Endothelial cell of umbilical vein (primary cell): ENCODE data around the gene MRAS. TPM values are rescaled to one million over a fixed set of nuclear protein-coding genes. Genes with fewer than 3 reads are reported as not detected.

Experiments used
- BruUV-seq: library from RNA; stranded (reverse); fragments of 400-500 nt; replicated peaks from 2 replicates; lab custom pipeline; 2021; lab: Mats Ljungman, UMichigan
- CTCF ChIA-PET: fragments of 300-600, 350-600 bp; sonication (Branson Sonifier 250); formaldehyde crosslinking; loops from one replicate; lab custom pipeline; 2021; ENCODE audit warnings: antibody characterized with exemption, inconsistent platforms; lab: Charles Lee
- POLR2A ChIA-PET: fragments of 300-600, 350-600 bp; sonication (Branson Sonifier 250); formaldehyde crosslinking; loops from one replicate; lab custom pipeline; 2021; ENCODE audit warnings: antibody characterized with exemption, inconsistent platforms; lab: Charles Lee
- DNase-seq: peaks from one replicate; pipeline ENCODE4 v3.0.0-alpha.2; 2011; ENCODE audit warnings: low read depth, low spot score
- FAIRE-seq: peaks from 2 replicates; lab custom pipeline; 2011; peaks lifted over from hg19 to GRCh38; lab: Jason Lieb, UNC
- H2AFZ ChIP-seq: 2 replicates; pipeline ENCODE4 v1.6.0; 2012; ENCODE audit warnings: low read depth, low read length, control low read depth, inconsistent platforms
- H3K27ac ChIP-seq: 2 replicates; pipeline ENCODE4 v1.5.1; 2011; ENCODE audit warnings: low read depth, mild to moderate bottlenecking, control low read depth, low read length, moderate library complexity; ENCODE audit not compliant: insufficient read depth
- H3K27me3 ChIP-seq, 2 experiments: 2 replicates each; pipeline versions ENCODE4 v1.6.0 to v1.6.1; 2011; ENCODE audit warnings: low read length in 2 of 2, mixed read lengths in 1 of 2; ENCODE audit not compliant: control insufficient read depth in 2 of 2, insufficient read depth in 2 of 2
- H3K36me3 ChIP-seq, 2 experiments: 2 replicates in 1 of 2; 3 replicates in 1 of 2; pipeline ENCODE4 v1.5.1; 2011; ENCODE audit warnings: low read length in 2 of 2, mild to moderate bottlenecking in 1 of 2, moderate library complexity in 1 of 2; ENCODE audit not compliant: control insufficient read depth in 2 of 2, insufficient read depth in 2 of 2; ENCODE audit errors: extremely low read depth in 1 of 2
- H3K4me1 ChIP-seq: 3 replicates; pipeline ENCODE4 v1.5.1; 2011; ENCODE audit warnings: mild to moderate bottlenecking, low read length; ENCODE audit not compliant: control insufficient read depth, insufficient read depth; ENCODE audit errors: extremely low read depth
- H3K4me2 ChIP-seq: 2 replicates; pipeline ENCODE4 v1.6.1; 2011; ENCODE audit warnings: low read length, control low read depth, mixed read lengths; ENCODE audit not compliant: insufficient read depth
- H3K4me3 ChIP-seq, 3 experiments: fragments of 200-600 bp in 1 of 3; sonication (generic), shearing (Covaris generic) in 1 of 3; replicated peaks in 1 of 3; 2 replicates each; pipeline ENCODE4 v1.5.1; 2011 to 2016; ENCODE audit warnings: control low read depth in 3 of 3, low read length in 3 of 3, mild to moderate bottlenecking in 2 of 3, inconsistent platforms in 1 of 3, low read depth in 1 of 3, moderate library complexity in 1 of 3; ENCODE audit not compliant: insufficient read depth in 1 of 3
- H3K79me2 ChIP-seq: 2 replicates; pipeline ENCODE4 v1.6.0; 2012; ENCODE audit warnings: low read length, inconsistent platforms; ENCODE audit not compliant: control insufficient read depth, insufficient read depth
- H3K9ac ChIP-seq: replicated peaks from 2 replicates; pipeline ENCODE3; 2011; ENCODE audit warnings: low read length, control low read depth; ENCODE audit not compliant: insufficient read depth; ENCODE audit errors: extremely low read depth
- H3K9me1 ChIP-seq: replicated peaks from 3 replicates; pipeline ENCODE4 v1.6.0; 2011; ENCODE audit warnings: mild to moderate bottlenecking, low read length; ENCODE audit not compliant: control insufficient read depth, insufficient read depth; ENCODE audit errors: extremely low read depth
- H3K9me3 ChIP-seq: replicated peaks from 2 replicates; pipeline ENCODE4 v1.5.1; 2012; ENCODE audit warnings: low read length, inconsistent platforms; ENCODE audit not compliant: control insufficient read depth, insufficient read depth
- H4K20me1 ChIP-seq: replicated peaks from 2 replicates; pipeline ENCODE3; 2011; ENCODE audit warnings: mild to moderate bottlenecking, low read length; ENCODE audit not compliant: control insufficient read depth, insufficient read depth; ENCODE audit errors: extremely low read depth
- CTCF ChIP-seq, 2 donors: IDR thresholded peaks; 1 replicate in 1 of 2; 2 replicates in 1 of 2; pipeline ENCODE4 v1.5.1; 2011; ENCODE audit warnings: low read length in 2 of 2, mild to moderate bottlenecking in 2 of 2, moderate library complexity in 2 of 2, control low read depth in 1 of 2, inconsistent platforms in 1 of 2, low read depth in 1 of 2; ENCODE audit not compliant: insufficient read depth in 1 of 2; ENCODE audit errors: extremely low read depth in 1 of 2
- EZH2 ChIP-seq: IDR thresholded peaks from 2 replicates; pipeline ENCODE4 v1.6.1; 2012; ENCODE audit warnings: borderline replicate concordance, low read depth, mild to moderate bottlenecking, moderate library complexity, low read length, inconsistent platforms; ENCODE audit not compliant: severe bottlenecking
- FOS ChIP-seq: IDR thresholded peaks from 2 replicates; pipeline ENCODE4 v1.6.1; 2011; ENCODE audit warnings: mild to moderate bottlenecking, low read length, moderate library complexity, borderline replicate concordance; ENCODE audit not compliant: insufficient read depth
- MYC ChIP-seq: IDR thresholded peaks from one replicate; pipeline ENCODE4 v1.6.1; 2011; ENCODE audit warnings: mild to moderate bottlenecking, low read depth, low read length
- POLR2A ChIP-seq: IDR thresholded peaks from 2 replicates; pipeline ENCODE4 v1.6.1; 2012; ENCODE audit warnings: low read depth, mild to moderate bottlenecking, control low read depth, low read length
- POLR2AphosphoS5 ChIP-seq: IDR thresholded peaks from 2 replicates; pipeline ENCODE4 v1.6.1; 2012; ENCODE audit warnings: low read depth, mild to moderate bottlenecking, control low read depth, low read length, moderate library complexity; ENCODE audit not compliant: insufficient read depth
- dilution Hi-C: fragments of 300-500 bp; cut with MboI; formaldehyde crosslinking; loops from one replicate; pipeline ENCODE4 v1.15.0; 2019; ENCODE audit warnings: low sequenced_read_pairs; ENCODE audit not compliant: extremely low pct_ligation_motif_present
- intact Hi-C: fragments of 100-400 bp; cut with micrococcal nuclease; formaldehyde crosslinking; loops from one replicate; pipeline ENCODE4 v1.10.0; 2022
- polyA plus RNA-seq, 4 experiments: library from polyadenylated mRNA; depleted of rRNA in 3 of 4; stranded (reverse) in 3 of 4; unstranded in 1 of 4; fragments of >200 nt; gene quantifications; 2 replicates each; pipeline versions ENCODE4 v1.2.1 to v1.2.3, GENCODE V29; 2011 to 2012; ENCODE audit warnings: missing spikeins in 1 of 4
- total RNA-seq: library from RNA; stranded (reverse); gene quantifications from 2 replicates; pipeline ENCODE4 v1.2.3, GENCODE V29; 2021
- TF ChIP-seq, protein P1 (sequence below): IDR thresholded peaks from 2 replicates; pipeline ENCODE4 v1.6.1; 2011; ENCODE audit not compliant: insufficient read depth, insufficient read length

The MRAS gene
- total and polyA plus RNA-seq, 2 donors (not counting 3 experiments of a cell fraction or from before 2014, with no cell fraction given): 14.6 to 16.5 TPM

- Histone ChIP-seq H3K4me1 (no peaks in the 10 kb centered on the region), H3K4me2 (no peak overlapping the region), H3K4me3 (no peak overlapping the region), H3K27ac (no peak overlapping the region), H3K9me3 (no peaks in the 10 kb centered on the region), H3K79me2 (no peaks in the 10 kb centered on the region), H3K36me3 (no peaks in the 10 kb centered on the region), H3K9ac (no peak overlapping the region), H2AFZ (no peak overlapping the region), H4K20me1 (no peaks in the 10 kb centered on the region), H3K9me1 (no peaks in the 10 kb centered on the region), H3K27me3 (no peaks in the 10 kb centered on the region)
- no peak for TF ChIP-seq EZH2
- TF ChIP-seq CTCF (IDR thresholded peaks at IDR 0.05; ENCODE audit: extremely low read depth in 1 of 2, insufficient read depth in 1 of 2, low read depth in 1 of 2, low read length in 2 of 2): no peak
- TF ChIP-seq FOS: no peak
- no peak for TF ChIP-seq MYC
- TF ChIP-seq POLR2A: no peak
- no peak for TF ChIP-seq POLR2AphosphoS5
- TF ChIP-seq, protein P1, sequence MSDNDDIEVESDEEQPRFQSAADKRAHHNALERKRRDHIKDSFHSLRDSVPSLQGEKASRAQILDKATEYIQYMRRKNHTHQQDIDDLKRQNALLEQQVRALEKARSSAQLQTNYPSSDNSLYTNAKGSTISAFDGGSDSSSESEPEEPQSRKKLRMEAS: no peak
- intact Hi-C loops (no loop called here), dilution Hi-C loops (no loop called here)
- no TSS peak for BruUV-seq
- FAIRE-seq: no peak
- no peak for DNase-seq
- POLR2A ChIA-PET: no interaction called here
- CTCF ChIA-PET: no interaction called here
Observed at GRCh38 chr3:138363322-138363721, 14.9 kb downstream of the MRAS start.
